GM12873 (cell line): ENCODE measurements around the gene FBXL7.

Source experiments
- CTCF ChIP-seq: IDR thresholded peaks from 2 replicates; pipeline ENCODE4 v1.5.1; 2012; ENCODE audit warnings: low read depth, mild to moderate bottlenecking, moderate library complexity, low read length, control low read depth; ENCODE audit not compliant: insufficient read depth; ENCODE audit errors: missing control alignments

Gene FBXL7

GRCh38 chr5:15785531-15785981 lies 285.6 kb downstream of the FBXL7 start:
- no peak for TF ChIP-seq CTCF

- no peak for TF ChIP-seq CTCF
These were observed 286.3 kb downstream of the FBXL7 start for GRCh38 chr5:15786326-15786725.

- no peak for TF ChIP-seq CTCF
These were observed 286.9 kb downstream of the FBXL7 start for GRCh38 chr5:15786884-15787283.

- TF ChIP-seq CTCF: no peak
These were observed 287.7 kb downstream of the FBXL7 start for GRCh38 chr5:15787681-15788080.

GRCh38 chr5:15789642-15790041 lies 289.7 kb downstream of the FBXL7 start:
- no peak for TF ChIP-seq CTCF

- TF ChIP-seq CTCF: no peak
These were observed 290.6 kb downstream of the FBXL7 start for GRCh38 chr5:15790446-15791018.

GRCh38 chr5:15791274-15791673 lies 291.3 kb downstream of the FBXL7 start:
- TF ChIP-seq CTCF: no peak

- TF ChIP-seq CTCF: no peak
These were observed 291.9 kb downstream of the FBXL7 start for GRCh38 chr5:15791859-15792258.
